HEK293T (cell line): ENCODE measurements around the gene SP3.

Experiments used
- CTCF ChIA-PET: fragments of 350-600 bp; formaldehyde crosslinking; extraction: SDS; loops from one replicate; lab custom pipeline; 2021; ENCODE audit warnings: antibody characterized with exemption, inconsistent platforms; lab: Yijun Ruan, JAX
- POLR2A ChIA-PET: fragments of 350-600 bp; formaldehyde crosslinking; extraction: SDS; loops from one replicate; lab custom pipeline; 2020; ENCODE audit warnings: antibody characterized with exemption, inconsistent platforms; lab: Yijun Ruan, JAX
- DNase-seq: peaks from one replicate; pipeline ENCODE4 v3.0.0; 2012; ENCODE audit warnings: mixed read lengths; ENCODE audit errors: extremely low spot score
- ARNT ChIP-seq: fragments of 450-650 bp; IDR thresholded peaks from 2 replicates; pipeline ENCODE4 v1.6.1; 2017; ENCODE audit warnings: mild to moderate bottlenecking
- BHLHE40 ChIP-seq: fragments of 450-650 bp; IDR thresholded peaks from 2 replicates; pipeline ENCODE4 v1.6.1; 2016; ENCODE audit warnings: mild to moderate bottlenecking, moderate library complexity, borderline replicate concordance
- CTBP1 ChIP-seq: fragments of 450-650 bp; IDR thresholded peaks from 2 replicates; pipeline ENCODE4 v1.6.1; 2016; ENCODE audit warnings: borderline replicate concordance
- ELF4 ChIP-seq: fragments of 450-650 bp; IDR thresholded peaks from 2 replicates; pipeline ENCODE4 v1.6.1; 2017; ENCODE audit warnings: antibody characterized with exemption
- FOXA1 ChIP-seq: fragments of 450-650 bp; IDR thresholded peaks from 2 replicates; pipeline ENCODE4 v1.6.1; 2016; ENCODE audit warnings: mild to moderate bottlenecking
- FOXK2 ChIP-seq: fragments of 450-650 bp; IDR thresholded peaks from 2 replicates; pipeline ENCODE4 v1.6.1; 2016; ENCODE audit warnings: mild to moderate bottlenecking
- FOXM1 ChIP-seq: fragments of 450-650 bp; IDR thresholded peaks from 2 replicates; pipeline ENCODE4 v1.6.1; 2017; ENCODE audit warnings: mild to moderate bottlenecking, borderline replicate concordance
- HDGF ChIP-seq: fragments of 450-650 bp; IDR thresholded peaks from 2 replicates; pipeline ENCODE4 v1.6.1; 2017; ENCODE audit warnings: antibody characterized with exemption, borderline replicate concordance
- L3MBTL2 ChIP-seq: fragments of 450-650 bp; conservative IDR thresholded peaks from 2 replicates; pipeline ENCODE4 v1.6.1; 2016; ENCODE audit warnings: mild to moderate bottlenecking
- LEF1 ChIP-seq: fragments of 450-650 bp; IDR thresholded peaks from 2 replicates; pipeline ENCODE4 v1.6.1; 2017; ENCODE audit warnings: mild to moderate bottlenecking, borderline replicate concordance
- NFRKB ChIP-seq: fragments of 450-650 bp; IDR thresholded peaks from 2 replicates; pipeline ENCODE4 v1.6.1; 2016; ENCODE audit warnings: mild to moderate bottlenecking, moderate library complexity
- SP1 ChIP-seq: fragments of 450-650 bp; IDR thresholded peaks from 2 replicates; pipeline ENCODE4 v1.6.1; 2017
- SUZ12 ChIP-seq: fragments of 450-650 bp; IDR thresholded peaks from 2 replicates; pipeline ENCODE4 v1.6.1; 2016; ENCODE audit warnings: mild to moderate bottlenecking
- TARDBP ChIP-seq: fragments of 450-650 bp; IDR thresholded peaks from 2 replicates; pipeline ENCODE4 v1.6.1; 2016
- ZNF384 ChIP-seq: fragments of 450-650 bp; IDR thresholded peaks from 2 replicates; pipeline ENCODE4 v1.6.1; 2016
- TF ChIP-seq, protein P1 (sequence below): fragments of 450-650 bp; IDR thresholded peaks from 2 replicates; pipeline ENCODE4 v1.6.1; 2016

The SP3 gene

DNA sequence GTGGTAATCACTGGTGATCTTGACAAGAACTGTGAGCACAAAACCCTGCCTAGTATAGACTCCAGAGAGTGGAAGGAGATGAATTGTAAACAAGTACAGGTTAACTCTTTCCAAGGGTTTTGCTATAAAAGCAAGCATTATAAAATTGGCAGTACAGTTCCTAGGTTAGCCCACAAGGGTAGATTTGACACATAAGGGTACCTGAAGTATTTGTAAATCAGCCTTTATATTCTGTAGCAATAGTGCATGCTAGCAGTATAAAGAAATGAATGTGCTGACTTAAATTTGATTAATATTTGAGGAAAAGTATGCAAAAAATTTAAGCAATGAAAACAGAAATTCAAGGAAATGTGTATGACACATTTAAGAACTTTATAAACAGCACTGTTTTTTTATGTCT is 42.4 kb downstream of the SP3 start:
- DNase-seq: no peak
- no peak for TF ChIP-seq L3MBTL2
- TF ChIP-seq NFRKB: no peak
- no peak for TF ChIP-seq SUZ12
- TF ChIP-seq HDGF: no peak
- no peak for TF ChIP-seq ZNF384
- TF ChIP-seq SP1: no peak
- no peak for TF ChIP-seq FOXA1
- TF ChIP-seq FOXM1: no peak
- TF ChIP-seq ARNT: no peak
- TF ChIP-seq TARDBP: no peak
- TF ChIP-seq LEF1: no peak
- TF ChIP-seq BHLHE40: no peak
- CTCF ChIA-PET: no interaction called here
- POLR2A ChIA-PET: no interaction called here

DNA sequence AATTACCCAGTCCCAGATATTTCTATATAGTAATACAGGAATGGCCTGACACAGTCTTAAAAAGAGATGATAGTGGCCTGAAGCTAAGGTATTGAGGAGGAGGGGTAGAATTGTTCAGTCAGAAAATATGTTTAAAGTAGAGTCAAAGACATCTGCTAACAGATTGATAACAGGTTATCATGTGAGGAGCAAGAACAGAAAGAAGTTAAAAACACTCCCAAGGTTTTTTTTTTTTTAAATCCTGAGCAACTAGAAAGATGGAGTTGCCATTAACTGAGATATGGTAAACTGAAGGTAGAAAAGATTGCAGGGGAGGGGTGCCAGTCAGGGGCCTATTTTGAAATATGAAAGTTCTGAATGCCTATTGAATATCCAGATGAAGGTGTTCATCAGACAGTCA is 43.1 kb downstream of the SP3 start:
- CTCF ChIA-PET: no interaction called here
- DNase-seq: no peak
- no peak for TF ChIP-seq BHLHE40
- no peak for TF ChIP-seq FOXM1
- TF ChIP-seq L3MBTL2: no peak
- TF ChIP-seq ARNT: no peak
- TF ChIP-seq TARDBP: no peak
- no peak for TF ChIP-seq LEF1
- no peak for TF ChIP-seq HDGF
- no peak for TF ChIP-seq SUZ12
- TF ChIP-seq NFRKB: no peak
- TF ChIP-seq ZNF384: no peak
- TF ChIP-seq, protein P1, sequence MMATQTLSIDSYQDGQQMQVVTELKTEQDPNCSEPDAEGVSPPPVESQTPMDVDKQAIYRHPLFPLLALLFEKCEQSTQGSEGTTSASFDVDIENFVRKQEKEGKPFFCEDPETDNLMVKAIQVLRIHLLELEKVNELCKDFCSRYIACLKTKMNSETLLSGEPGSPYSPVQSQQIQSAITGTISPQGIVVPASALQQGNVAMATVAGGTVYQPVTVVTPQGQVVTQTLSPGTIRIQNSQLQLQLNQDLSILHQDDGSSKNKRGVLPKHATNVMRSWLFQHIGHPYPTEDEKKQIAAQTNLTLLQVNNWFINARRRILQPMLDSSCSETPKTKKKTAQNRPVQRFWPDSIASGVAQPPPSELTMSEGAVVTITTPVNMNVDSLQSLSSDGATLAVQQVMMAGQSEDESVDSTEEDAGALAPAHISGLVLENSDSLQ: no peak
- no peak for TF ChIP-seq FOXA1
- TF ChIP-seq SP1: no peak
- TF ChIP-seq CTBP1: no peak
- no peak for TF ChIP-seq FOXK2
- no peak for TF ChIP-seq ELF4
- POLR2A ChIA-PET: no interaction called here

DNA sequence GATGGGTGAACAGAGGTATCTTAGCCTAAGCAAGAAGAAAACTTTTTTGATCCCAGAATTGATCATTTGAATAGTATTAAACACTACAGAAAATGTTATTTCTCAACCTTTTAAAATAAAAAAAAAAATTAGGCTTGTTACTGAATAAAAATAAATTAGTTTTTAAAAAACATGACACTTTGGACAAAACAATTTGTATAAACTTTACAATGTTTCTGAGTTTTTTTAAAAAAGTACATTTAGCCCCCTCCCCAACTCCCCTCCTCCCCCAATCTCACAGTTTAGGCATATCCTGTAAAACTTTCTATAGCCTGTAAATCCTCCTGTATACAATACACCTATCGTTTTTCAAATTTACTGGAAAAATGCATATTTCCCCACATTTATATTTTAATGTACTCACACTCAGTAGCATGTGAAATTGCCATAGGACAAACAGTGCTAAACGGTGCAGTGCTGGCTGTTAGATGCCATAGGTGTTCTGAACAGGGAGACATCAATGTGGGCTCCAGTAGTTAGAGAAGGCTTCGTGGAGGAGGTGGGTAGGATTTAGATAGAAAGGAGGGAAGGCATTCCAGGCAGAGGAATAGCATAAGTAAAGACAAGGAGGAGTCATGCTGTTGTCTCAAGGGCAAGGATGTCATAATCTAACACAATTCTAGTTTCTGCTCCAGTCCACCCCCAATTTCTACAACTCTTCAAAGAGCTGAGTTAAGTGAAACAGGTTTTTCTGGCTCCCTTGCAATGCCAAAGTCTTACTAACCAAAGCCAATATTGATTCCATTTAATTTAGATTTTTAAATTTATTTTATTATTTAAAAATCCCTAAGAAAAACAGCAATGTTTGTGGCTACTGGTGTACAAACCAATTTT is 50.9 kb downstream of the SP3 start:
- POLR2A ChIA-PET: no interaction called here
- no peak for DNase-seq
- CTCF ChIA-PET: no interaction called here

DNA sequence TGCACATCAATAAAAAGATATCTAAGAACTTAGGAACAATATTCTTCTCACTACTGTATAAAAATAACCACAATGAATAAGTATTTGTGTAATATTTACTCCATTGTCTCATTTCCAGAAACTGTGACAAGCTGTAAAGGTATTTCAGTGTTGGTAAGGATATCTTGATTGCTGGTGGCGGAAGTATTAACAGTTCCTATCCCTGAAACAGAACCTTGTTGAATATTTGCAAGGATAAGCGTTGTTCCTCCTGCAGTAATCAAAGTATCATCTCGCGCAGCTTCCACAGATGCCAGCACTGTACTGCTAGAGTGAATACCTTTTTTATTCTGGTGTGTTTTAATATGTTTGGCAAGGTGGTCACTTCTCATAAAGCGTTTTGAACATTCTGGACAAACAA is 55.3 kb downstream of the SP3 start:
- no peak for DNase-seq
- TF ChIP-seq, protein P1: no peak
- no peak for TF ChIP-seq FOXK2
- TF ChIP-seq CTBP1: no peak
- TF ChIP-seq HDGF: no peak
- no peak for TF ChIP-seq L3MBTL2
- no peak for TF ChIP-seq BHLHE40
- no peak for TF ChIP-seq NFRKB
- TF ChIP-seq ARNT: no peak
- TF ChIP-seq FOXM1: no peak
- no peak for TF ChIP-seq LEF1
- TF ChIP-seq SP1: no peak
- no peak for TF ChIP-seq TARDBP
- CTCF ChIA-PET: no interaction called here
- POLR2A ChIA-PET: no interaction called here

More for the DNA sequence above, 50.9 kb downstream of the SP3 start:
- no peak for TF ChIP-seq FOXK2
- no peak for TF ChIP-seq LEF1

DNA sequence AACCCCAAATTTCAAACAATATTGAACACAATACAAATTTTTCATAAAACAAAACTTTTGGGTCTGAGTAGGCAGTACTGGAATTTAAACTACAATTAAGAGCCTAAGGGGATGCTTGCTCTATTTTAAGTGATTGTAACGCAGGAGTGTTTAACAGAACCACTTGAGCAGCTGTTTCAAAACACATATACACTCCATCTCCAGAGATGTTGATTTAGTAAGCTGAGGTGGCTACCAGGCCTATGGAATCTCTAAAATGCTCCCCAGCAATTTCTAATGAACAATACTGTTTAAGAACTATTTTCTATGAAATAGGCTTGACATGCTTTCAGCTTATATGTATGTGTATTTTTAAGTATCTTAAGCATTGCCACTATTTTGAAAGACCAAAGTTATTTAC is 58.5 kb downstream of the SP3 start:
- TF ChIP-seq L3MBTL2: no peak
- no peak for TF ChIP-seq FOXK2
- TF ChIP-seq ZNF384: no peak
- no peak for TF ChIP-seq SUZ12
- no peak for TF ChIP-seq LEF1
- no peak for TF ChIP-seq FOXM1
- TF ChIP-seq BHLHE40: no peak
- no peak for TF ChIP-seq HDGF
- TF ChIP-seq FOXA1: no peak
- no peak for TF ChIP-seq CTBP1
- TF ChIP-seq NFRKB: no peak
- no peak for TF ChIP-seq SP1
- TF ChIP-seq TARDBP: no peak
- no peak for TF ChIP-seq ELF4
- TF ChIP-seq, protein P1: no peak
- no peak for TF ChIP-seq ARNT
- no peak for DNase-seq
- ChIA-PET POLR2A (no interaction called here), CTCF (no interaction called here)

DNA sequence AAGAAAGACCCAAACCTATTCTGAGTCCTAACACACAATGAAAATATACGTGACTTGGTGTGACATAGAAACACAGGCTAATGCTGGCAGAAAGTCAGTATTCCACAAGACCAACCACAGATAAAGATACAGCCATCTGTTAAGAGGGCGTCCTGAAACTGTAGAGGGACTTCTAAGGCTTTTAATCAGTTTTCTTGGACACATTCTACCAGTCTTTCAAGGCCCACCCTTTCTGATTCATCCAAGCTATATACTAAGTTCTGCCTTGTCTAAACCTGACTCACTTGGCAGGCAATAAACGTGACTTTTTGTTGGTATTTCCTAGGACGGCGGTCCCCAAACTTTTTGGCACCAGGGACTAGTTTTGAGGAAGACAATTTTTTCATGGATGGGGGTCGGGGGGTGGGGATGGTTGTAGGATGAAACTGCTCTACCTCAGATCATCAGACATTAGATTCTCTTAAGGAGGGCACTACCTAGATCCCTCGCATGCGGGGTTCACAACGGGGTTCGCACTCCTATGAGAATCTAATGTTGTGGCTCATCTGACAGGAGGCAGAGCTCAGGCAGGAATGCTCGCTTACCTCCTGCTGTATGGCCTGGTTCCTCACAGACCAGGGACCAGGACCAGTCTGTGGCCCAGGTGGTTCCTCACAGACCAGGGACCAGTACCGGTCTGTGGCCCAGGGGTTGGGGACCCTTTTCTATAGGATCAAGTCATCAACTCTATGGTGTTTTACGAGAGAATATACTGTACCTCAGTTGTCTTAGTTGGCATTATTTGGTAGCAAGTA is 61.4 kb downstream of the SP3 start:
- no peak for TF ChIP-seq ARNT
- TF ChIP-seq LEF1: no peak
- no peak for TF ChIP-seq NFRKB
- TF ChIP-seq ZNF384: no peak
- no peak for TF ChIP-seq SP1
- TF ChIP-seq FOXA1: no peak
- no peak for TF ChIP-seq ELF4
- no peak for TF ChIP-seq HDGF
- DNase-seq: no peak
- POLR2A ChIA-PET: no interaction called here
- CTCF ChIA-PET: no interaction called here
